ENCODE measurements around the gene ZNF45. TPM values are rescaled to one million over a fixed set of nuclear protein-coding genes. Genes with fewer than 3 reads are reported as not detected.

ZNF45 gene
- total and polyA plus RNA-seq, 12 donors: 5.8 to 22.4 (median 15.5) TPM

DNA sequence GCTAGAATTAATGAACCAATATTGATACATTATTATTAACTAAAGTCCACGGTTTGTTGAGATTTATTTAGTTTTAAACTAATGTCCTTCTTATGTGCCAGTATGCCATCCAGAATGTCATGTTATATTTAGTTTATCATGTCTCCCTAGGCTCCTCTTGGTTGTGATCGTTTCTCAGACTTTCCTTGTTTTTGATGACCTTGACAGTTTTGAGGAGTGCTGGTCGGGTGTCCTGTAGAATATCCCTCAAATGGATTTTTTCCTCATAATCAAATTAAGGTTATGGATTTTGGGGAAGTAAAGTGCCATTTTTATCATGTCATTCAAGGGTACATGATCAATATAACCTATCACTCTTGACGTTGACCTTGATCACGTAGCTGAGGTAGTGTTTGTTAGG, 6.1 kb upstream of the ZNF45 start:
- Histone ChIP-seq H3K4me1 (replicated peaks in 1 of 2) (no peaks in the 10 kb centered on the region), H3K9me3 (replicated peaks in 1 of 3) (no peaks in the 10 kb centered on the region), H3K4me3 (no peak overlapping the region), H3K27me3 (no peaks in the 10 kb centered on the region), H3K36me3 (replicated peaks in 1 of 2) (no peaks in the 10 kb centered on the region), H3K27ac (no peak overlapping the region)
- intact Hi-C loops (cut with DNase I): no loop called here
- WGBS, 4 donors: 42 to 63% (median 57%) methylated on average over 5 of the region's 5 CpGs
- TF ChIP-seq, protein P1, sequence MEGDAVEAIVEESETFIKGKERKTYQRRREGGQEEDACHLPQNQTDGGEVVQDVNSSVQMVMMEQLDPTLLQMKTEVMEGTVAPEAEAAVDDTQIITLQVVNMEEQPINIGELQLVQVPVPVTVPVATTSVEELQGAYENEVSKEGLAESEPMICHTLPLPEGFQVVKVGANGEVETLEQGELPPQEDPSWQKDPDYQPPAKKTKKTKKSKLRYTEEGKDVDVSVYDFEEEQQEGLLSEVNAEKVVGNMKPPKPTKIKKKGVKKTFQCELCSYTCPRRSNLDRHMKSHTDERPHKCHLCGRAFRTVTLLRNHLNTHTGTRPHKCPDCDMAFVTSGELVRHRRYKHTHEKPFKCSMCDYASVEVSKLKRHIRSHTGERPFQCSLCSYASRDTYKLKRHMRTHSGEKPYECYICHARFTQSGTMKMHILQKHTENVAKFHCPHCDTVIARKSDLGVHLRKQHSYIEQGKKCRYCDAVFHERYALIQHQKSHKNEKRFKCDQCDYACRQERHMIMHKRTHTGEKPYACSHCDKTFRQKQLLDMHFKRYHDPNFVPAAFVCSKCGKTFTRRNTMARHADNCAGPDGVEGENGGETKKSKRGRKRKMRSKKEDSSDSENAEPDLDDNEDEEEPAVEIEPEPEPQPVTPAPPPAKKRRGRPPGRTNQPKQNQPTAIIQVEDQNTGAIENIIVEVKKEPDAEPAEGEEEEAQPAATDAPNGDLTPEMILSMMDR (IDR thresholded peaks at IDR 0.05): no peak
- no peak for DNase-seq

DNA sequence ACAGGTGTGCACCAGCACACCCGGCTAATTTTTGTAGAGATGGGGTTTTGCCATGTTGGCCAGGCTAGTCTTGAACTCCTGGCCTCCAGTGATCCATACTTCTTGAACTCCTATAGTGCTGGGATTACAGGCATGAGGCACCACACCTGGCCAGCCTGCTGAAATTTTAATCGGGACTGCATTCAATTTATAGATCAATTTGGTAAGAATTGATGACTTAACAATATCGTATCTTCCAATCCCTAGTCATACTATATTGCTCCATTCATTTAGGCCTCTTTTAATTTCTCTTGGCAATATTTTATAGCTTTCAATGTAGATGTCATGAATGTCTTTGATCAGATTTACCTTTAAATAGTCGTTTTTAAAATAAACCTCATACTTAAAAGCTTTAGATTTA, 5.6 kb upstream of the ZNF45 start:
- TF ChIP-seq, protein P1 (IDR thresholded peaks at IDR 0.05): no peak
- TF ChIP-seq POLR2A (IDR thresholded peaks at IDR 0.05): no peak
- Histone ChIP-seq H3K4me1 (replicated peaks in 1 of 2) (peaks cover 0 to 1% of the 10 kb centered on the region in 2 donors), H3K27me3 (no peaks in the 10 kb centered on the region), H3K9me3 (replicated peaks in 1 of 3) (no peaks in the 10 kb centered on the region), H3K36me3 (replicated peaks in 1 of 2) (no peaks in the 10 kb centered on the region), H3K27ac (no peak overlapping the region), H3K4me3 (no peak overlapping the region)
- WGBS, 4 donors: 75 to 80% (median 77%) methylated on average over 4 of the region's 4 CpGs
- intact Hi-C loops (cut with DNase I): no loop called here
- no peak for DNase-seq

DNA sequence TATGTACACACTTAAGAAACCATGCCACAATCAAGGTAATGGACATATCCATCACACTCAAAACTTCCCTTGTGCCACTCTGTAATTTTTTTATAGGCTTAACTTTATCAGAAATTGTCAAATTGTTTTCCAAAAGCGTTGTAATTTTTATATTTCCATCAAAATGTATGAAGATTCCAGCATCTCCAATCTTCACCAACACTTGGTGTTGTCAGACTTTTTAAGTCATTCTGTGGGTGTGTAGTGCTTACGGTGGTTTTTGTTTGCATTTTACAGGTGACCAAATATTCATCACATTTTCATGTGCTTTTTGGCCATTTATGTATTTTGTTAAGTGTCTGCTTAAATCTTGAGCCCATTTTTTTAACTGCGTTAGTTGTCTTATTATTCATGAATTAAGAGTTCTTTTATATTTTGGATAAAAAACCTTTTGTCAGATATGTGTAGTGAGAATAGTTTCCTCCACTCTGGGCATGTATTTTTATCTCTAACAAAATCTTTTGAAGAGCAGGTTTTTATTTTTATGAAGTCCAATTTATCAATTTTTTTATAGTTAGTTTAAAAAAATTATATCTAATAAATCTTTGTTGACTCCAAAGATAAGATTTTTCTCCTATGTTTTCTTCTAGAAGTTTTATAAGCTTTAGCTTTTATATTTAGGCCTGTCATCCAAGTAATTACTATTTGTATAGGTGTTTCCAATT, 4.6 kb upstream of the ZNF45 start:
- intact Hi-C loops (cut with DNase I): no loop called here
- no peak for DNase-seq

DNA sequence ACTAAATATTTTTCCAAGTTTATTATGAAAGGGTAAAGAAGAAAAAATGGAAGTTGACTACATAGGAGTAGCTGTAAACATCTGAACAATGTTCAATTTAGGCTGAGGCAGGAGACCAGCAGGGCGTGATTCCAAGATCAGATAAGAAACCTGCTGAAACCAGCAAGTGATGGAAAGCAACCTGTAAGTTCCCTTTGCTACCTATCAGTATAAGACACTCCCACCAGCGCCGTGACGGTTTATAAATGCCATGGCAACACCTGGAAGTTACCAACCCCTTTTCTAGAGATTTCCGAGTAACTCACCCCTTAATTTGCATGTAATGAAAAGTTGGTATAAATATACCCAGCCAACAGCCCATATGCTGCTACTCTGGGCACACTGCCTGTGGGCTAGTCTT, 1.1 kb upstream of the ZNF45 start:
- DNase-seq: no peak
- peaks cover 0 to 17% of the 10 kb centered on the region in 2 donors for H3K4me1 ChIP-seq (replicated peaks in 1 of 2)
- no peak overlapping the region for H3K4me3 ChIP-seq
- peaks cover 0 to 14% of the 10 kb centered on the region in 2 donors for H3K36me3 ChIP-seq (replicated peaks in 1 of 2)
- WGBS, 4 donors: 71 to 84% (median 80%) methylated on average over 5 of the region's 5 CpGs
- TF ChIP-seq POLR2A (IDR thresholded peaks at IDR 0.05): no peak
- TF ChIP-seq, protein P1 (IDR thresholded peaks at IDR 0.05): no peak
- H3K27ac ChIP-seq: no peak overlapping the region
- intact Hi-C loops (cut with DNase I): no loop called here
- no peaks in the 10 kb centered on the region for H3K9me3 ChIP-seq (replicated peaks in 1 of 3)
- H3K27me3 ChIP-seq: no peaks in the 10 kb centered on the region

More for the DNA sequence above, 4.6 kb upstream of the ZNF45 start:
- no peak overlapping the region for H3K4me3 ChIP-seq
- H3K27me3 ChIP-seq: no peaks in the 10 kb centered on the region
- H3K36me3 ChIP-seq (replicated peaks in 1 of 2): no peaks in the 10 kb centered on the region
- TF ChIP-seq POLR2A (IDR thresholded peaks at IDR 0.05): no peak
- TF ChIP-seq, protein P1 (IDR thresholded peaks at IDR 0.05): no peak
- peaks cover 0 to 4% of the 10 kb centered on the region in 2 donors for H3K4me1 ChIP-seq (replicated peaks in 1 of 2)
- no peaks in the 10 kb centered on the region for H3K9me3 ChIP-seq (replicated peaks in 1 of 3)
- no peak overlapping the region for H3K27ac ChIP-seq
- WGBS, 4 donors: 43 to 75% (median 71%) methylated on average over 3 of the region's 3 CpGs

Measured in adrenal gland (tissue), 12 donors.